GM19193 (cell line): ENCODE measurements around the gene TRDMT1.

Experiments
- POLR2A ChIP-seq: IDR thresholded peaks from 4 replicates; pipeline ENCODE4 v1.6.1; 2011; ENCODE audit not compliant: insufficient read depth, insufficient read length; ENCODE audit errors: extremely low read depth

Gene TRDMT1

DNA sequence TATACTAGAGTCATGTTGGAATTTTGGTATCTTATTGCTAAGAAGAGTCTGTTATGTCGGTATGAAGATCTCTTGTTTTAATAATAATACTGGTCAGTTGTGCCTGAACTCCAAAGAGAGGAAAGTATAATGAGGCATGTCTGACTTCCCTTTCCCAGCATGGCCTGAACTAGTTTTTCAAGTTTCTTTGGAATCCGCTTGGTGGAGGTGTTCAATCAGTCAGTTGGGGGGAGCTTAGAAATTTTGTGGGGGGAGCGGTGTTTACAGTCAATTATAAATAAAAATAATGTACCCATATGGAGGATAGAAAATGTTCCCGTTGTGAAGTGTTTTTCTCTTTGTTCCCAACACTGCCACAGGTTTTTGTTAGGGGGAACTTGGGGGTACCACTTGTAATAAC is 1.5 kb upstream of the TRDMT1 start:
- TF ChIP-seq POLR2A = no peak

DNA sequence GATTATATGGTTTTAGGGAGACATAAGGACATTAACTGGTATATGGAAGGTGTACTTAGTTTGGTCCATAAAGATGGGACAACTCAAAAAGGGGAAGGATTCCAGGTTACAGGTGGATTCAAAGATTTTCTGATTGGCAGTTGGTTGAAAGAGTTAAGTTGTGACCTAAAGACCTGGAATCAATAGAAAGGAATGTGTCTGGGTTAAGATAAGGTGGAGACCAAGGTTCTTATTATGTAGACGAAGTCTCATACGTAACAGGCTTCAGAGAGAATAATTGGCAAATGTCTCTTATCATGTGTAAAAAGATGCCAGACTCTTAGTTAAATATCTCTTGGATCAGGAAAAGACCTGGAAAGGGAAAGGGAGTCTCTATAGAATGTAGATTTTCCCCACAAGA is 1.0 kb upstream of the TRDMT1 start:
- no peak for TF ChIP-seq POLR2A

DNA sequence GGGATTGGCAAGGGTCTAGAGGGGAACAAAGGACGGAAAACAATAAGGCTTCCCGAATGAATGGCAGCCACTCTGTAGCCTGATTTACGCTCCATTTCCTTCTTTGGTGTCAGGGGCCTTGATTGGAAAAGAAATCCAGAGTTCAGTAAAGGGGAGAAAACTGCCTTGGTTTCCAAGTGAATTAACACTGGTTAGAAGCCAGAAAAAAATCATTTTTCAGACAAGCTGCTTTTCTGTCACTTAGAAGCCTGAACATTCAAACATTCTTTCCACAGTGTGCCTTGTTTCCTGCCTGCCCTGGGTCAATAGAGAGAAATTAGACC is 283 bp upstream of the TRDMT1 start:
- no peak for TF ChIP-seq POLR2A

DNA sequence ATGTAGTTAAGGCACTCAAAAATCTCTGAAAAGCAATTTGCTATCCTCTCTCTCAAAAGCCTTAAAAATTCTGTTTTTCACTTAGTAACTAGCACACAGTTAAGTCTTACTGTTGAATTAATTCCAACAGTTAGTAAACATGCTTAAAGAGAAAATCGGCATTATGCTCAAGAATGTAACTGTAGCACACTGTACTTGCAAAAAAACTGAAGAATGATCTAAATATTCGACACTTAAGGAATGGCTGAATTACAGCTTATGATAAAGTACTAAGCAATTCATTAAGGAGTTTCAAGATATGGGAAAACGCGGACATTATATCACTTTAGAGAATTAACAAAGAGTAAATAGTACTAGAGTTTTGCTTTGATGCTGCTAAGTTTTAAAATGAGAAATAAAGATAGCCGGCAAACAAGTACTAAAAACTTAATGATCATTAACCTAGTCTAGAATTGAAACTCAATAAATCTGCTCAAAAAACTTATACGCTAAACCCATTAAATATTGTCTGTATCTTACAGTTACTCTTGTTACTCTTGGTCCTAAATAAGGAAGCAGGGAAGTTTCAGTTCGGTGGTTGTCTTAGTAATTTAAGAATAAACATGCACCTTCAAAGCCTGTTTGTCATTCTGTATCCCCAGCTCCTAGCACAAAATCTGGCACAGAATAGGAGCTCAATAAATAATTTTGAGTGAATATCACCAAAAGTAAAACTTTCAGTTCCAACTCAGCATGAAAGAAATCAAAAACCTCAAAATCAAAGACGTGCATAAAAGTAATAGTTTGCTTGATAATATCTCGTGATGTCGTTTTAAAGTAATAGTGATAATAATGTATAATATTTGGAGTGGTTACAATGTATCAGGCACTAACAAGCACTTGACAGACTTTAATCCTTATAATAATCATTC is 1.2 kb downstream of the TRDMT1 start:
- no peak for TF ChIP-seq POLR2A

DNA sequence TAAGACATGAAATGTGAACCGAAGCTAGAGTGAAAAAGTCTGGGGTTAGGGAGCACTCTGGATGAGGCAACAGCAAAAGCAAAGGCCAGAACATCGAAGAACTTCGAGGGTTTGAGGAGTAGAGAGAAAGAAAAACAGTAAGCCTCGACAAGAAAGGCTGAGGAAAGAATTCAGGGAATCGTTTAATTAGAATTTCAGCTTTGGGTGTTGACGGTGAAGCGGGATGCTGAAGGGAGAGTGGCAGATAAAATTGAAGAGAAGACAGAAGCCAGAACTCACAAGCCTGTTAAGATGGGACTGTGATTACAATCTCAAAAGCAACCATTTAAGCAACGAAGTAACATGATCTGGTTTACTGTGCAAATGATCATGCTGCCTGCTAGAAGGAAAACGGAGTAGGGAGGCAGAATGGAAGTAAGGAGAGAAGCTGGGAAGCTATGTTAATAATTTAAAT is 2.1 kb downstream of the TRDMT1 start:
- TF ChIP-seq POLR2A = no peak

DNA sequence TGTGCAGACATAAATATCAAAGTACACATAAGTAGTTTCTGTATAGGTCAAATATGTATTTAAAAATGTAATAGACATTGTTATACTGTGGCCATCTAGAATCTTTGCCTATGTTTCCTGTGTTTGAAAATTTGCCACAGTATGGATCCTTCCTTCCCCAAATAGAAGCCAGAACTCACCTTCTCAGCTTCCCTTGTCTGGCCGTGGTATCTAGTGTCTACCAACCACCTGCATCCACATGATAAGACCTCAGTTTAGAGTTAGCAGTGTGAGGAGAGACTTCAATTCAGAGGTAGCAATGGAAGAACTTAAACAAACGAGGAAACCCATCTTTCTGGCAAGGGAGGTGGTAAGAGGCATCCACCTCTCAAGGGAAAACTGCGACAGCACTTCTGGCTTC is 4.9 kb downstream of the TRDMT1 start:
- TF ChIP-seq POLR2A = no peak

DNA sequence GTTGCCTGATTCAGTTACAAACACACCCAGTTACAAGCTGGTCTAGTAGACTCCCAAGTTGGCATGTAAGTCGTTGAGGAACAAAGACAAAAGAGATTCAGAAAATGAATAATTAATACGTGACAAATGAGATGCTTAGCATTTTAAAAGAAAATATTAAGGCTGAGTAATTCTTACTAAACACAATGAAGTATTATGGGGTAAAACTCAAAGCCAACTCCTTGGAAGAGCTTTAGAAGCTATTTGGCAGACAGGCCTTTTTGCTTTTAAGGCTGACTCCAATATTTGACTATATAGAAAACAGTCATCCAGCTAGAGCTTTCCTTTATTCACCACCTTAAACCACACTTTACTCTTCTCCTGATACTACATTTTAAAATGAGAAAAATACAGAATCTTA is 5.4 kb downstream of the TRDMT1 start:
- no peak for TF ChIP-seq POLR2A

DNA sequence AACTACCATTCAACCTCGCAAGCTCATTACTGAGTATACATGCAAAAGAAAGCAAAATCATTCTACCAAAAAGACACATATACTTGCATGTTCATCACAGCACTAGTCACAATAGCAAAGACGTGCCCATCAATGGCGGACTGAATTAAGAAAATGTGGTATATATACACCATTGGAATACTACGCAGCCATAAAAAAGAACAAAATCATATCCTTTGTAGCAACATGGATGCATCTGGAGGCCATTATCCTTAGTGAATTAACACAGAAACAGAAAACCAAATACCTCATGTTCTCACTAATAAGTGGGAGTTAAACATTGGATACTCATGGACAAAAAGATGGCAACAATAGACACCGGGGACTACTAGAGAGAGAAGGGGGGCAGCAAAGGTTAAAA is 6.4 kb downstream of the TRDMT1 start:
- no peak for TF ChIP-seq POLR2A

DNA sequence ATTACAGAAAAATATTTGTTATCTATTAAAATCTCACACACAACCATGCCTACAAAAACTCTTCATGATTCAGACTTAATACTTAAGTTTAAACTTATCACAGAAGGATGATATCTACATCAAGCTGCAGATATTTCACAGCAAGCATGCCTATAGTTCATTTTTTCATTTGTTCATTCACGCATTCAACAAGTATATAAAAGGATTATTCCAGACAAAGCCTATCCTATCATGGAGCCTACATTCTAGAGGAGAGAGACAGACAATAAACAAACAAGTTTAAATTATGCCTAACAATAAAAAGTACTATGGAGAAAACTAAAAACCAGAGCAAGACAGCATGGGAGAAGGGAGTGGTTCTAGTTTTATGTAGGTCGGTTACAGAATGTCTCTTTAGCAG is 10.9 kb downstream of the TRDMT1 start:
- TF ChIP-seq POLR2A = no peak

DNA sequence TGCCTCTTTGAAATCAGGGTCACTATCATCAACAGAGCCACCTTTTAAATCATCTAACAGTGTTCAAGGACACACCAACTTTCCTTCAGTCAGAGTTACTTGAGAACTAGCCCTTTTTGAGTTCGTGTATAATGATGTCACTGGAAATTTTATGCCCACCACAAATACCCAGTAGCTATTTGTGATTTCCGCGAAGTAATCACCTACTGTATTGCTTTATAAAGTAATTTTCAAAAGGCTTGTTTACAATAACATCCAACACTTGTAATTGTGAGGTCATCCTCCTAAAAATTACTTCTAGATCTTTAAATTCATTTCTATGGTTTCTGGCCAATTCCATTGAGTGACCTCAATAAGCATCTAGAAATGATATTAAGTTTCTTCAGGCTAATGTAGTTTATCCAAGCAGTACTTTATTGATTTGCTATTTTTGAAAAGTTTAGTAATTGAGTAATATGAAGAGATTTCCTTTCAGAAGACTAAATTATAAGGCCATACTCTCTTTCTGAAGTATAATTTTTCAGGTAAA is 12.8 kb downstream of the TRDMT1 start:
- TF ChIP-seq POLR2A = no peak

DNA sequence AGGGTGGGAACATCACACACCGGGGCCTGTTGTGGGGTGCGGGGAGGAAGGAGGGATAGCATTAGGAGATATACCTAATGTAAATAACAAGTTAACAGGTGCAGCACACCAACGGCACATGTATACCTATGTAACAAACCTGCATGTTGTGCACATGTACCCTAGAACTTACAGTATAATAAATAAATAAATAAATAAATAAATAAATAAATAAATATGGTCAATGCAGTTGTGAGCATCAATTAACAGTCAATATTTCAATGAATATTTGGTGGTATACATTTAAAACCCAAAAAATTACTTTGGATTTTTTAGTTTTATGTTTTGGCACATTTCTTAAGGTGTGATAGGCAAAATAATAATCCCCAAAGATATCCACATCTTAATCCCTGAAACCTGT is 15.6 kb downstream of the TRDMT1 start:
- no peak for TF ChIP-seq POLR2A

DNA sequence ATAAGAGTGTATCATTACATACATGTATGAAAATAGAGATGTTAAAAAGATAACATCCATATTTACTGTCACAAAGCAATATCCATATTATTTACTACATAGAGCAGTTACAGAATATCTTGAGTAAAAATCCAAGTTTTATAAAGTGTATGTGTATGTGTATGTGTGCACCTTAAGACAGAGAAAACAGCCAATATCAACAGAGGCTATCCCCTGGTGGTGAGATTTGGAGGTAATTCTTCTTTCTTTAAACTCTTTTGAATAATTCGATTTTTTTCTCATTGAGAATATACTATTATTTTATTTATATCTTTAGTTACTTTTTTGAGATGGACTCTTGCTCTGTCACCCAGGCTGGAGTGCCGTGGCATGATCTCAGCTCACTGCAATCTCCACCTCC is 18.4 kb downstream of the TRDMT1 start:
- no peak for TF ChIP-seq POLR2A

DNA sequence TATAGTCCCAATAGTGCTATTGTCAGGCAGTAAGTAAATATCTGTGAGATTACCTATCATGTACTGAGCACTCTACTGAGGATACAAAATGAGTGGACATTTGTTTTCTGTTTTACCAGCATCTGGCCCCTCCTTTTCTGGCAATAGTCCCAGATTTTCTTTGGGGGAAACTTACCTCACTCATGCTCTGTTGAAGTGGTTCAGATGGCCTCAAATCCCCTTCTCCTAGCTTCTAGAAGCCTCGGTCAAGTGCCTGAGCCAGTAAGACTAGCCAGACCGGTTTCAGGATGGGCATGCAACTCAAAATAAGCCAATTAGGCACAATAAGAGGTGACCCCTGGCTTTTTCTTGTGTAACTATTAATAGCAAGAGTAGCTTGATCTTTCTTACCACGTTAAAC is 19.7 kb downstream of the TRDMT1 start:
- TF ChIP-seq POLR2A = no peak

DNA sequence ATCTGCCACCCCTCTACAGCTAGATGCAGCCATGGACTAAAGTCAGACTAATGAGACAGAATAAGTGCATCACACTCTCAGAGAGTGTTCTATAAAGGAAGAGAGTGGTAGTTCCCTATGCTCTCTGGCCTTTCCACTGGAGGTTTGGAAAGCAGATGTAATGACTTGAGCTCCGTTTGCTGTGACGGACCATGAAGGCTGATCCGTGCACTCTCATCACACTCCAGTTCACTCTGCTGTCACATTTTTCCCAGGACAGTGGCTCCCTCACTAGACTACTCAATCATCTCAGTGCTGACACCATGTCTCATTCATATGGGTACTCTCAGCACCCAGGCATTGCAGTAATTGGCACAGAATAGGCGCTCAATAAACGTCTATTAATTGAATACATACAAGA is 20.4 kb downstream of the TRDMT1 start:
- TF ChIP-seq POLR2A = no peak

DNA sequence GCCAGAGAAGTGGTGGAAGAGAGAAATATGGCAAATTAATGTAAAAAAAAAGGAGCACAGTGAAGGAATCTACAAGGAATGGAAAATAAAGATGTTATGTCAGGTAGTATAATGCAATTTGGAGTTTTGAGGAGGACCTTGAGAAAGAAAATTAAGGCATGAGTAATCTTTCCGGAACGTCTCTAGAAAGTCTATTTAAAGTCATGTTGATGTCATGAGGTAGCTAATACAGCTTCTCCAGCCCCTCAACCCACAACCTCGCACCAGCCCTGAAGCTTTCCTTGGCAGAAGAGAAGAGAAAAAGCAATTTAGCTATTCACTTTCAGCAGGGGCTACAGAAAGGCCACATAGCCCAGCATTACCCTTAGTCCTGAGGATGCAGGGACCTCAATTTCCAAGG is 22.5 kb downstream of the TRDMT1 start:
- no peak for TF ChIP-seq POLR2A

DNA sequence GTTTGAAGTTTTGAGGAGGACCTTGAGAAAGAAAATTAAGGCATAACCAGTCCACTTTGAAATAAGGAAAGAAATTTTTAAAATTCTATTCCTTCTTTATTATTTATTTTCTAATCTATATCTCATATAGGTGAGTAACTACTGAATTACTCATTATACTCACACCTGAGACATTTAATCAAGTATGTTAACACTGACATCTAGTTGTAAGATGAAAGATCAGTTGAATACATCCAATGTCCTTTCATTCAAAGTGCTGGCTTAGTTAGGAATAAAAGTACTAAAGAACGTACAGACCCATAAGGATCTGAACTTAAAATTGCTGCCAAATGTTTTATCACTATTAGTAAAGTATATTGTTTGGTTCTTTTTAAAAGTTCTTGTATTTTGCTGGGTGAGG is 23.5 kb downstream of the TRDMT1 start:
- no peak for TF ChIP-seq POLR2A
